CD4-positive, alpha-beta T cell treated with Interleukin-6 for 4 hours (primary cell): ENCODE measurements around the gene LRP8.

ENCODE experiments used
- DNase-seq: peaks from one replicate; pipeline ENCODE4 v3.0.0-alpha.2; 2020; ENCODE audit warnings: mixed read lengths

Gene LRP8

DNA sequence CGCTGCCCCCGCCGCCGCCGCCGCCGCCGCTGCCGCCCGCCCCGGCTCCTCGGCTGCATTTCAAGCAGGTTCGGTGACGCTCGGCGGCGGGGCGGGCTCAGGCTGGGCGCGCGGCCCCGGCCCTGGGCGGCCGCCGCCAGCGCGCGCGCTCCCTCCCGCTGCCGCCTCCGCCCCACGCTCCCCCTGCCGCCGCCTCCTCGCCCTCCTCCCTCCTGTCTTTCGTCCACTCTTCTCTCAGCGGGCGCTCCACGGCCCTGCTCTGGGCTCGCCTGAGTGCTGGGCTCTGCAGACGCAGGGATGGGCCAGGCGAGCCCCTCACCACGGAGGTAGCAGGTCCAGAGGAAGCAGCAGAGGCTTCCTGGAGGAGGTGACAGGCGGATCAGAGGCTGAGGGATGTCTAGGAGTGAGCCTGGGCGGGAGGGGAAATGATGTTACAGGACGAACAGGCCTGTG, at the start of gene LRP8:
Gene LRP8 (minus strand): TSS at position 62 of the 453 bp plus-strand sequence. CDS start 158 bp downstream, outside the sequence.
- DNase-seq, result peak; percentile 84

DNA sequence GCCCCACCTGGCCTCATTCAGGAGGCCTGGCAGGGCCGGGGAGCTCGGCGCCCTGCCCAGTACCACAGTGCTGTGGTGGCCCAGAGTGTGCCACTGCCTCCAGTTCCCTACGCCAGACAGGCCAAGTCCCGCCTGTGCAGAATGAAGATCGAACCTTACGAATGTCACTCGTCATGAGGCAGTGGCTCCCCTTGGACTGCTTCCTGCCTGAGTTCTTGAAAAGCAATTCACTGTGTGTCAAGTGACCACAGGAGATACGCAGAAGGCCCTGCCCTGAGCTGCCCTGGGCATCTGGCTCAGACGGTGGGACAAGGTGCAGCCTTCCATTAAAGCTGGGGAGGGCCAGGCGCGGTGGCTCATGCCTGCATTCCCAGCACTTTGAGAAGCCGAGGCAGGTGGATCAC, 49.6 kb upstream of the LRP8 start:
- DNase-seq, result no peak

DNA sequence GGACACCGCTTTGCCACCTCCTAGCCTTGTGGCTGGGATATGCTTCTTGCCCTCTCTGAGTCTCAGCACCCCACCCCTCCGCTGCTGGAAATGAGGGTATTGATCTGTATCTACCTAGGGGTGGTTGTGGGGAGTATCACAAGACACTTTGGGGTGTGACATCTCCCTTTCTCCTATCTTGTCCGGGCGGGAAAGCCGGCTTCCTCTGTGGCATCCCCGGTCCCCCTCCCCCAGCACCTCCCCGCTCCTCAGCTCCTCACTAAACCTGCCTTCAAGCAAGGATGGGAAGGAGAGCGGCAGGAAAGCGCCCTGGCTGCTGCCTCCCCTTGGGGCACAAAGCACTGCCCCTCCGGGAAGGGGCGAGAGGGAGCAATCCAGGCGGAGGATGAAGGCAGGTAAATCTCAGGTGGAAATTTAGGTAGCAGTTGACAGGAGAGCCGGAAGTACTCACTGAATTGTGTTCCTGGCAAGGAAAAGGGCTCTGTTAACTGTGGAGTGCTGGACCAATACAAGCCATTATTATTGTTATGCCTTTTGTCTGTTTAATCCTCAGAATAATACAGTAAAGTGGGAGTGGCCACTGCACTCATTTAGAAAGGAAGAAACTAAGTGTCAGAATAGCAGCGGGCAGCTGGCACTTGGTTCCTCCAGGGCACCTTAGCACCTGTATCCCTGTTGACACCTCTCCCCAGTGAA, 49.0 kb upstream of the LRP8 start:
- DNase-seq, result no peak

DNA sequence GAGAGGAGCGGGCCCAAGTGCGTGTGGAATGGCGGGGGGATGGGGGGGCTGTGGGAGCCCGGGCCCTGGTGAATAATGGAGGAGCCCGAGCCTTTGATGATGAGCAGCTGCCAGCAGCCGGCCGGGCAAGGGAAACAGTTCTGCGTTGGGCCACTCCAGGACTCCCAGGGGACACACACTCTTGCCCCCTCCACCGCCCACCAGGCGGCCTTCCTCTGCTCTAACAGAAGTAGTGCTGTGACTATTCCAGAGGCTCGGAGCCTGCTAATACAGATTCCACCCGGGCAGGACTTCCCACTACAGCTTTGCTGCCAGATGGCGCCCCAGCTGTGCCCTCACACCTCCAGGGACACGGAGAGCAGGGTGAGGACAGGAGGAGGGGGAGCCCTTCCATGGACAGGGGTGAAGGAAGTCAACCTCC, 48.2 kb upstream of the LRP8 start:
- DNase-seq, result no peak

DNA sequence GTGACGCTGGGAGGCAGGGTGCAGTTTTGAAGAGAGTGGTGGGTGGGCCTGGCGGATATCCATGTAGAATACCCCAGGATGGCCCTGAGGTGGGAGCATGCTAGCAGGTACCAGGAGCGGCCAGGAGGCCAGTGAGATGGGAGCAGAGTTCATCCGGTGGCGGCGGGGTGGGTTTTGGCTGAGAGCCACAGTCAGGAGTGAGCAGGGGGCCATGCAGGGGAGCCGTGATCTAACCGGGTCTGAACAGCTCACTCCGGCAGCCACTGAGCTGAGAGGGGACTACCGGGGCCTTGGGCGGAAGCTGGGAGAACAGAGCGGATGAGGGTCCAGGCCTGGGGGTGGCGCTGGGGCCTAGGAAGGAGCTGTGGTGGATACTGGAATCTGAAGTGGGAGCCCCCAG, 47.6 kb upstream of the LRP8 start:
- DNase-seq, result no peak

DNA sequence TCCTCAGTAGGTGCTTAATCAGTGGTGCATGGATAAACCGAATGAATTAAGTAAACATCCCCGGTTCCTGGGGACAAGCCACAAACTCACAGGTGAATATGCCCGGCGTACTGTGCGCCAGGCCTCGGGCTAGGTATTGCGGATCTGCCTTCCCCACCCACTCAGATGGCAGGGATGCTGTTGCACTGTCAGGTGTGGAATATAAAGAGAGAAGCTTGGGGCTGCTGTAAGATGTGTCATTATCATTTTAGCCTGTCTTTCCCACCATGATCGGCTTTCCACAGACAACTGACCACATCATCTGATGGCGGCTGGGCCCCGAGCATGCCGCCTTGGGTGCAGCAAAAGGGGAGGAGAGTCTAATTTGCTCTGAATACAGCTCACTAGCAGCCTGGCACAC, 45.4 kb upstream of the LRP8 start:
- no peak for DNase-seq

DNA sequence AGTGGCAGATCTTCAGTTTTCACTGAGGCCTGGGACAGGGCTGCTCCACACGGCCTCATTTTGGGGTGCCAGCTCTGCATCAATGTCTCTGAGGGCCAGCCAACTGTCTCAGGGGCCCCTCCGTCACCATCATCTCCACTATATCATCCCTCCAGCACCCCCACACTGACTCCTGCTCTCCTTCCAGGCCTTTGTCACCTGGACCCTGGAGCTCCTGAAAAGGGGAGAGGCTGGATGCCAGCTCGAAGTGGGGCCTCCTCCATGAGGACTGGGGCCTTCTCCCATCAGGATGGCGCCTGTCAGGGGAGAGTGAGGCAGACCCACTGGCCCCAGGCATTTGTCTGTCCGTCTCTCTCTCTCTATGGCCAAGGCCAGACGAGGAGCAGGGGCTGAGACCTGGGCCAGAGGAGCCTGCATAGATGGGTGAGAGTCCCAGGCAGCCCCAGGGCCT, 44.7 kb upstream of the LRP8 start:
- no peak for DNase-seq

DNA sequence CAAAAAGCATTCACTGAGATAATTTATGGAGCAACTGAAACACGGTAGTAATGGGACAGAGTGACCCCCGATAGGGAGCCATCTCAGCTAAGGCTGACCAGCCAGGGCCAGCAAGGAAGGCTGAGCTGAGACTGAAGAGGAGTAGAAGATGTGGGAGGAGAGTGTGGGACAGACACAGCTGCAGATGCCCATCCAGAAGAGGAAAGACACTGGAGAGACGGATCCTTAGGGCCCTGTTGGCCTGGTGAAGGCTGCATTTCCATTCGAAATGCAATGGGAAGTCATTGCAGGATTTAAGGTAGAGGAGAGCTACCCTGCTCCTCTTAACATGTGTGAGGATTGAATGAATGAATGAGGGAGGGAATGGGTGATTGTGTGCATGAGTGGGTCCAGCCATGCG, 44.0 kb upstream of the LRP8 start:
- DNase-seq, result no peak

DNA sequence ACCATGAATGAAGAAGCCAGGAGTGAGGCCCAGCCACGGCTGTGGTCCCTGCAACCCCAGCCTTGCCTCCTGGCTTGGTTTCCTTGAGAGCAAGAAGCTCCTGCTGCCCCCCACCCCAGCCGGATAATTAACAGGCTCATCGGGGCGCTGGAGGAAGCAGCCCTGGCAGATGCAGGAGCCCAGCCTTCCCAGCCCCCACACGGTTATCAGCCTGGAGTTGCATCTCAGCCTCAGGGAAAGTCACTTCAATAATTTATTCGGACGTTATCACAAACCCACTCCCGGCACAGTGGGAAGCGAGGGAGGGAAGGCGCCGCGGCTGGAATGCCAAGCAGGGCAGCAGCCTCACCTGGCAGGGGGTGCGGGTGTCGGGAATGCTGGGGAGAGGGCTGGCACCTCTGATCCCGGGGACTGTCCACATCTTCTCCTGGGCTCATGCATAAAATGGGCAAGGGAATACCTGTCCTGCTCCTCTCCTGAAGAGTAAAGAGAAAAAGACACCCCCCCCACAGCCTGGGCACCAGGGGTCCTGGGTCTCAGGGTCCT, 43.3 kb upstream of the LRP8 start:
- no peak for DNase-seq

DNA sequence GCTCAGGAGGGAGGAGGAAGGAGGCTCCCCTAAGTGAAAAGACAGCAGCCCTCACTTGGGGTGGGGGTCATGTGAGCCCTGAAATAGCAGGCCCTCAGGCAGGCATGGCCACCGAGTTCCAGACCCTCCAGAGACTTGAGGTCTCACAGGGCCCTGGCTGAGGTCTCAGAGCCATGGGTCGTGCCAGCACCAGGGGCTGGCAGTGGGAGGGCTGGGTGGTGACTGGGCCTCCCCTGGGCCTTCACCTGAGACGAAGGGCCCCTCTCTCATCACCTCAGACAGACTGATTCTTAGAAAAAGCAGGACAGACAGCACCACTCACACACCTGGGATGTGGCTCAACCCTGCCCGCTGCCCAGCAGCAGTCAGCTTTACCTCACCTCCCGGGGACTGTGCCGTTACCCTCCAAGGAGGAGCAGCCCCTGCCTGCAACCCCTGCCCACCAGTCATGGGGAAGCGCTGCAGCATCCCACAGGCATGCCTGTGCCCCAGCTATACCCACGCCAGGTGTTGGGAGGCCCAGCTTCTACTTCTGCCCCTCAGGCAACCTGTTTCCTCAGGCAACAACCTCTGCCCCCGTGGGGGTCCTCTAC, 42.6 kb upstream of the LRP8 start:
- no peak for DNase-seq

DNA sequence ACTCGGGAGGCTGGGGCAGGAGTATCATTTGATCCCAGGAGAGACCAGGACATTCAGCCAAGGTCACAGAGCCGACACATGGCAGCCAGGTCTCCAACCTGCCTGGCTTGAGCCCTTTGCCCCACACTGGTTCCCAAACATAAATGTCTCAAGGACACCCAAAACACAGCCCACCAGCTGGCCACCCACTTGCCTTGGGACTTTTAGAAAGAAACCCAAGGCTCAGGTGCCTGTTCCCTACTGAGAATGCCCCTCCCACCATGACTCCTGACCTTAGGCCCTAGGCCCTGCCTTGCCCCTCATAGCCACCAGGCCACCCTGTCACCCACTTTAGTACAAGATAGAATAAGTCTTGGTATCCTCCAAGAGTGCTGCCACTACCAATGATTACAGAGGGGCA, 41.9 kb upstream of the LRP8 start:
- DNase-seq, result no peak

DNA sequence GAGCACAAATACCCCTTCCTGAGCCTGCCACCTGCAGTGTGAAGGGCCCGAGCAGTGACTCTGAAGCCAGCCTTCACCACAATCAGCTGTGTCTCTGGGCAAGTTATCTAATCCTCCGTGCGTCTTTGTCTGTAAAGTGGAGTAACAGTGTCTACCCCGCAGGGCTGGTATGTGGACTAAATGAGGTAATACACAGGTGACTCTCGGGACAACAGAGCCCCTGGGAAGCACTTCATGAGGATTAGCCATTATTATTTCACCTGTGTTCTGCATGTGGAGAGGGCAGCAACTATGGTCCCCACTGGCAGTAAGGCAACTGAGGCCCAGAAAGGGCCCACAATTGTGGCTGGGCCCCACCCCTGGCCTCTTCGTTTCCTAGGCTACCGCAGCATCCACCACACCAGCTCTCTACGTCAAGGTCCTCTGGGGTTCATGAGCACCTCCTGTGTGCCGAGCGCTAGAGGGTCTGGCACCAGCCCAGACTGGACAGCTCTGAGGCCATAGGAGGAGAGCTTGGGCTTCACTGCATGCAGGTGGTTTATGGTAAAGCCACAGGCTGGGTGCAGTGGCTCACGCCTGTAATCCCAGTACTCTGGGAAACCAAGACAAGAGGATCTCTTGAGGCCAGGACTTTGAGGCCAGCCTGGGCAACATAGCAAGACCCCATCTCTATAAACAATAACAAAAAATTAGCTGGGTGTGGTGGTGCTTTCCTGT, 41.3 kb upstream of the LRP8 start:
- DNase-seq, result no peak

DNA sequence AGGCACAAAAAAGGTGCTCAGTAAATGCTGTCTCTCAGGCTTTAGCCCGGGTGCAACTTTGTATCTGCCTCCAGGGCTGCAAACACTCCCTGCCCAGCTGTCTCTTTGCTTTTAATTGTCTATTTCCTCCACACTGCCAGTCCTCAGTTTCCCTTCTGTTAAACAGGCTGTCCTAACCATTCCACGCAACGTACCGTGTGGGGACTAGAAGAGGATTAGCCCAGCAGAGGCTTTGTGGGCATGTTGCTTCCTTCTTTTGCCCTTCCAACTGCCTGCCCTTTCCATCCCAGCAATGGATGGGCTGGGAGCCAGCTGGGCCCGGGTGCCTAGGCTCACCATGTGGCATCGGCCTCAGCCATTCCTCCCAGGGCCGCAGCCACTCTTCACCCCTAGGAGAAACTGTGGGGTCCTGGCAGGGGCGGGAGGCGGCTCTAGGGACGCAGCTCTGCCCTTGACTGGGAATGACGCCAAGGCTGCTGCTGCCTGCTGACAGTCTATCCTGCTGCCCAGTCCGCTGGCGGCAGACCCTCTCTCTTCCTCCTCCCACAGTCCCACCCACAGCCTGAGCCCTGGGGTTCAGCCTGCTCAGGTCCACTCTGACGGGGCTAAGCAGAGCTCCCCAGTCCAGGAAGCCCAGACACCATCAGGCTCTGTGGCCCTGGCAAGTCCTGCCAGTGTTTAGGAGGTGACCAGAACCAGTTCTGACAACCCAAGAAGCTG, 40.6 kb upstream of the LRP8 start:
- no peak for DNase-seq

DNA sequence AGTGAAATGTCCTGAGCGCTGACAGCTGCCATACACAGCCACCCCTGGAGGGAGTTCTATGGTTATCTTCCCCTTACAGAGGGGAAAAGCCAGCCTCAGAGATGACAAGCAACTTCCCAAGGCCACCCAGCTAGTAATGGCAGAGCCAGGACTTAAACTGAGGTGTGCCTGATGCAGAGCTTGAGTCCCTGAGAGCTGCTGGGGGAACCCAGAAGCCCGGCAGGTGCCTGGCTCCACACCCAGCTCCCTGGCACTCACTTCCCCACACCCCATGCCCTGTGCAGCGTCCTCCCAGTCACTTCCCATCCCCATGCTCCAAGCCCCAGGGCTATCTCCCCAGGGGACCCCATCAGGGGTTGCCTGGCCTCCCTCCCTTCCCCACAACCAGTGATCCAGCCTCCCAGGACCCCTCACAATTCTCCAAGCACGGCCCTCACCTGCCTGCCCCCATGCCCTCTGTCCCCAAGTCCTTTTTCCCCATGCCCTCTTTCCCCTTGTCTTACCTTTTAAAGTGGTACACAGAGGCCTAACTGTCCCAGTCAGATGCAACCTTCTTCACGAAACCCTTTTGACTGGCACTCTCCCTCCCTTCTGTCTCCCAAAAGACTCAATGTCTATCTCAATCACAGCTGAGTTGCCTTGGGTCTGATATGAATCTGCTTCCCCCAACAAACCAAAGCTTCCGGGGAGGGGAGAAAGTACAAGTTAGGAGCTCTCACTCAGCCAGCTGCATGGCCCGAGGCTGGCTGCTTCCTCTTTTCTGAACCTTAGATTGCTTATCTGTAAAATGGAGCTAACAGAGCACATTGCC, 39.8 kb upstream of the LRP8 start:
- peak; percentile 61 for DNase-seq

DNA sequence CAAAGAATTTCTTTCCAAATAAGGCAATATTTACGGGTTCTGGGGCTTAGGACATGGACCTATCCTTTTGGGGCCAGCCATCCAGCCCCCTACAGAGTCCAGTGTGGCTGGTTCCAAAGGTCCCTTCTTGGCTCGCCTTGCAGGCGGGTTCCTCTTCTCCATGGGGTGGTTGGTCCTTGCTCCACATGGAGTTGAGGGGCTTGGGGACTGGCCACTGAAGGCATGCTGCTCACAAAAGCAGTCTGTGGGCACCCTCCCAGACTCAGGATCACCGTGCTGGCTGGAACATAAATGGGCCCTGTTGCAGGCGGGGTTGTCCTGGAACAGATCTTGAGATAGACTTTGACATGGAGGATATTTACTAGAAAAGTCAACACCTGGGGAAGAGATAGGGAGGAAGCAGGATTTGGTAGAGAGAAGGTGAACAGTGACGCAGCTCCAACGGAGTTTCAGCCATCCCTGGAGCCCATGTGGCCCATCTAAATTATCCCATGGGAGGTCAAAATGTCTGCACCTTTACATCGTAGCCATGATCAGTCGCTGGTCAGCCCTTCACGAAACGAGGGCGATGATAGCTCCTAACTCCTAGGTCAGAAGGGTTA, 39.1 kb upstream of the LRP8 start:
- DNase-seq, result no peak

DNA sequence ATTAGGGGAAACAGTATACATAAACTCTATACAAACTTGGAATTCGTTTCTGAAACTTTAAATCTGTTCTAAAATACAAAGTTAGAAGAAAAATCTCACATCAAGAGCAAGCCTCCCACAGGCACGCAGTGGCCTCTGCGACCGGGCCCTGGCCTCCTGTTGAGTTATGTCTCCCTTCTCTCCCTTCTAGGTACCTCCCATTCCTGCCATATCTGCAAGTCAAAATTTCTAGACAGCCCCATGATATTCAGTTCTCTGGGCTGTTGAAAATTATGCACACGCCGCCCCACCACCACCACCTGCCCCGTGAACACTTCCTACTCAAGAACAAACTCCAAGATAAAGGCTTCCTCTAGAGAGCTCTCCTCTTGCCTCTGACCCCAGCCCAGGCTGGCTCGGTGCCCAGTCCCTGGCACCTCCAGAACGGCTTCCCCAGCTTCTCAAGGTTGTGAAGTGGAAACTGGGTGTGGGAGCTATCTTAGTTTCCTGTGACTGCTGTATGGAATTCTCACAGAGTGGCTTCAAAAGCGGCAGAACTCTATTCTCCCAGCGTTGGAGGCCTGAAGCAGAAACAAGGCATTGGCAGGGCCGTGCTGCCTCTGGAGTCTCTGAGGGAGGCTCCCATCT, 37.7 kb upstream of the LRP8 start:
- no peak for DNase-seq

DNA sequence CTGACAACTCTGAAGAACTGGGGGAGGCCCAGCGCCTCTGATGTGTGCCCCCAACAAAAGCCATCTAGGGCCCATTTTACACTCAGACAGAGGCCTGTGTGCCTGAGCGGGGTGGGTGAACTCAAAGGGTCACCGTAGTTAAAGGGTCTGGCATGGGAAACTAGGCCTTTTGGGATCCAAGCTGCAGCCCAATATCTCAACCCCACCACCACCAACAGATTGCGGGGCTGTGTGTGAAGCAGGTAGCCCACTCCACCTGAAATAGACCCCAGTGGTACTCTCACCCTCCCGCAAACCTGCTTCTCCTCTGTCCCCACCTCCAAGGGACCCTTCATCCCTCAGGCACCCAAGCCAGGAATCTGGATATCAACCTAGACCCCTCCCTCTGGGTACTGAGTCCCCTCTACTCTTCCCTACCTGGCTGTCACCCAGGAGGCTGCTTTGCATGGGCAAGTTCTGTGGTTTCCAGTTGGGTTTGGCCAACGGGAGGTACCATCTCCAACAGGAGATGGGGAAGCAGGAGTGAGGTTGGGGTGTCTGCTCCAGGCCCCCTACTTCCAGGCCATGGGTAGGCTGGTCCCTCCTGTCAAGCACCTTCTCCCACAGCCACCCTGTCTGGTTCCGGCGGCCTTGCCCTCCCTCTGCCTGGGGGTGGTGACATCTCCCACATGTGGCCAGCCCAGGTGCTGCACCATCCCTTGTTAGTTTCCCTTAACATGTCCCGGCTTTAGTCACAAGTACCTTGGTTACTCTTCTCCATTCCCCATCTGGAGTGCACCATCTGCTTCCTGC, 35.2 kb upstream of the LRP8 start:
- no peak for DNase-seq

DNA sequence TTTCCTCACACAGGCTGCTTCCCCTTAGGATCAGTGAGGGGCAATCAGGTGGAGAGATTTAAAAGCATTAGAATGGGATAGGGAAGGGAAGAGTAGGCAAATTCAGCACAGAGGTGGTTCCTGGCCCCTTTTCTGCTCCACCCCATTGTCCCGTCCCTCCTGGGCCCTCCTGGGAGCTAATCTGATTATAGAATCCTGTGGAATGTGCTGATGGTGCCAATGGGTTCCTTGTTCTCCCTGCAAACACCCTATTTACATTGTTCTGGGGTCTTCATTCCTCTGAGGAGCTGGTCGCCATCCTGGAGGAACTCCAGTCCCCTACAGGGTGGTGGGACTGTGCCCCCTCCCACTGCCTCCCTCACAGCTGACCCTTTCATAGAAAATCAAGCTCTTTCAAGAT, 34.4 kb upstream of the LRP8 start:
- no peak for DNase-seq

DNA sequence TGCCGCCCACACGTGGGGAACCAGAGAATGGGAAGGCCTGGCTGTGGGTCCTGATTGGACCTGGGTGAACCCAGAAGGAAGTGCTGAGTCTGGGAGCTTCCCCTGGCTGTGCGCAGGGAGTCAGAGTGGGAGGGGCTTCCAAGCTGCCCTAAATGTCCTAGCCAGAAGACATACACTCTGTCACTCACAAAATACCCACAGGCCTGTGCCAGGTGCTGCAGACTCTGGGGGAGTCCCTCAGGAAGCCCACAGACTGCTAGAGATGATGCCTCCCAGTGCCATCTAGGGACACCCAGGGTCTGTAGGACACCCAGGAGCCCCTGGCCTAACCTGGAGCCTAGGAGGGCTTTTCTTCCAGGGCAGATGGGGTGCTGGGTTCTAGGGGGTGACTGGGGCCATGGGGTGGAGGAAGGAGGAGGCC, 33.7 kb upstream of the LRP8 start:
- no peak for DNase-seq

DNA sequence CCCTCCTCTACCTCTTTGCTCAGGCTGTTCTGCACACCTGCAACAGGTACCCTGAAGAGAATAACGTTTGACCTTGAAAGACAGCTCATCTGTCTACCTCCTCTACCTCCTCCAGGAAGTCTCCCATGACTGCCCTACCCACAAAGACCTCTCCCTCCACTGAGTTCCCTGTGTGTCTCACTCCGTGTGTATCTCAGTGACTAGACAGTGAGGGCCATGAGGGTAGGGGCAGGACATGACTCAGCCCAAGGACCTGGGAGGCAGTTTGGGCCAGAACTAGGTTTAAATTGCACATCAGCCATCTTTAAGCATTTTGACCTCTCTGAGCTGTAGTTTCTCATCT, 32.0 kb upstream of the LRP8 start:
- DNase-seq, result no peak
